Tibial nerve (tissue), 4 donors: ENCODE data around the gene ZNF534. TPM values are rescaled to one million over a fixed set of nuclear protein-coding genes. Genes with fewer than 3 reads are reported as not detected.
"Not testable (repeated sequence)": the region's sequence is repeated elsewhere in the genome, so short reads cannot be mapped to it uniquely, and the experiment has no call there.

ENCODE experiments used
- DNase-seq, 2 donors: peaks; one replicate each; pipeline ENCODE4 v3.0.0-alpha.2; 2019; ENCODE audit warnings: low spot score in 2 of 2
- H3K27ac ChIP-seq, 4 donors: fragments of 200-600 bp; sonication (generic) in 3 of 4; one replicate each; pipeline ENCODE4 v1.5.1; 2017 to 2019; ENCODE audit warnings: mild to moderate bottlenecking in 1 of 4
- H3K27me3 ChIP-seq, 2 donors: fragments of 200-600 bp; sonication (generic) in 1 of 2; one replicate each; pipeline versions ENCODE4 v1.5.1 to v1.6.0; 2017 to 2019
- H3K36me3 ChIP-seq, 3 donors: fragments of 200-600 bp; sonication (generic); one replicate each; pipeline ENCODE4 v1.5.1; 2018 to 2019
- H3K4me1 ChIP-seq, 4 donors: fragments of 200-600 bp; sonication (generic) in 3 of 4; one replicate each; pipeline ENCODE4 v1.5.1; 2017 to 2019
- H3K4me3 ChIP-seq, 4 donors: fragments of 200-600 bp; sonication (generic) in 3 of 4; one replicate each; pipeline ENCODE4 v1.5.1; 2017 to 2019; ENCODE audit warnings: mild to moderate bottlenecking in 1 of 4, moderate library complexity in 1 of 4
- H3K9me3 ChIP-seq, 4 donors: fragments of 200-600 bp; sonication (generic) in 3 of 4; one replicate each; pipeline ENCODE4 v1.5.1; 2017 to 2019
- CTCF ChIP-seq, 5 experiments: fragments of 200-600 bp in 3 of 5; fragments of 450-650 bp in 2 of 5; sonication (generic) in 3 of 5; IDR thresholded peaks; one replicate each; pipeline ENCODE4 v1.5.1; 2016 to 2019; ENCODE audit warnings: antibody characterized with exemption in 5 of 5, mild to moderate bottlenecking in 3 of 5, moderate library complexity in 2 of 5
- EP300 ChIP-seq, 2 donors: sonication (generic); formaldehyde crosslinking; IDR thresholded peaks; one replicate each; pipeline ENCODE4 v1.6.1; 2017; ENCODE audit warnings: antibody characterized with exemption in 2 of 2, mild to moderate bottlenecking in 1 of 2
- POLR2A ChIP-seq, 2 donors: fragments of 450-650 bp; IDR thresholded peaks; one replicate each; pipeline ENCODE4 v1.6.1; 2017; ENCODE audit warnings: antibody characterized with exemption in 2 of 2, mild to moderate bottlenecking in 2 of 2, moderate library complexity in 2 of 2
- WGBS, 2 donors: methylation state at CpG; one replicate each; pipeline ENCODE4 v1.1.5; 2018; 5-methylcytosine and 5-hydroxymethylcytosine counted together
- total RNA-seq, 4 donors: library from RNA; depleted of rRNA; stranded (reverse); fragments of >200 nt; gene quantifications; one replicate each; pipeline ENCODE4 v1.1.0, GENCODE V29; 2016

ZNF534 gene
- total RNA-seq, 4 donors from 2014 or later = 0.66 to 8.4 (median 1.9) TPM; not detected in 1

GRCh38 chr19:52464798-52465470 lies 36.0 kb downstream of the ZNF534 start:
- no peak for TF ChIP-seq POLR2A (IDR thresholded peaks at IDR 0.05)
- no peak for TF ChIP-seq CTCF (IDR thresholded peaks at IDR 0.05)
- TF ChIP-seq EP300 (IDR thresholded peaks at IDR 0.05) = no peak
- Histone ChIP-seq H3K27me3 (no peaks in the 10 kb centered on the region), H3K4me3 (no peak overlapping the region), H3K27ac (no peak overlapping the region), H3K36me3 (peaks cover 0 to 88% (median 3%) of the 10 kb centered on the region in 3 donors), H3K9me3 (peaks cover 6 to 100% (median 46%) of the 10 kb centered on the region in 4 donors), H3K4me1 (no peaks in the 10 kb centered on the region)
- no peak for DNase-seq
- 84 to 88% methylated on average over 14 of the region's 14 CpGs for WGBS, 2 donors

GRCh38 chr19:52473655-52474350 lies 44.9 kb downstream of the ZNF534 start:
- no peak for DNase-seq
- no peaks in the 10 kb centered on the region for H3K4me1 ChIP-seq
- peaks cover 14 to 100% (median 66%) of the 10 kb centered on the region in 4 donors for H3K9me3 ChIP-seq
- WGBS, 2 donors = 92 to 95% methylated on average over 3 of the region's 3 CpGs
- no peak overlapping the region for H3K27ac ChIP-seq
- peaks cover 0 to 54% (median 0%) of the 10 kb centered on the region in 3 donors for H3K36me3 ChIP-seq
- TF ChIP-seq EP300 (IDR thresholded peaks at IDR 0.05) (no peak), POLR2A (IDR thresholded peaks at IDR 0.05) (no peak), CTCF (IDR thresholded peaks at IDR 0.05) (no peak)
- H3K4me3 ChIP-seq = no peak overlapping the region
- H3K27me3 ChIP-seq = no peaks in the 10 kb centered on the region

- DNase-seq = no peak
- Histone ChIP-seq H3K4me1 (no peaks in the 10 kb centered on the region), H3K27me3 (no peaks in the 10 kb centered on the region), H3K36me3 (peaks cover 0 to 52% (median 0%) of the 10 kb centered on the region in 3 donors), H3K4me3 (no peak overlapping the region), H3K9me3 (peaks cover 14 to 100% (median 65%) of the 10 kb centered on the region in 4 donors), H3K27ac (no peak overlapping the region)
- TF ChIP-seq EP300 (IDR thresholded peaks at IDR 0.05) (no peak), CTCF (IDR thresholded peaks at IDR 0.05) (no peak), POLR2A (IDR thresholded peaks at IDR 0.05) (no peak)
- 96% methylated on average over 7 of the region's 7 CpGs for WGBS, 2 donors
Observed at GRCh38 chr19:52474351-52475127, 45.6 kb downstream of the ZNF534 start.

- 52 to 55% methylated on average over 7 of the region's 7 CpGs for WGBS, 2 donors
- H3K4me3 ChIP-seq, DNase-seq, H3K27me3 ChIP-seq, H3K27ac ChIP-seq, H3K4me1 ChIP-seq: not testable (repeated sequence)
- Histone ChIP-seq H3K36me3 (peaks cover 0 to 28% (median 0%) of the 10 kb centered on the region in 3 donors), H3K9me3 (peaks cover 0 to 97% (median 25%) of the 10 kb centered on the region in 4 donors)
Observed at GRCh38 chr19:52484111-52484743, 55.3 kb downstream of the ZNF534 start.

- not testable (repeated sequence) for H3K27ac ChIP-seq, H3K4me3 ChIP-seq, H3K27me3 ChIP-seq, H3K4me1 ChIP-seq, DNase-seq
- Histone ChIP-seq H3K9me3 (peaks cover 0 to 97% (median 21%) of the 10 kb centered on the region in 4 donors), H3K36me3 (peaks cover 0 to 30% (median 0%) of the 10 kb centered on the region in 3 donors)
- WGBS, 2 donors = 36 to 52% methylated on average over 7 of the region's 7 CpGs
Observed at GRCh38 chr19:52485064-52485463, 56.1 kb downstream of the ZNF534 start.

GRCh38 chr19:52485561-52486240 lies 56.8 kb downstream of the ZNF534 start:
- H3K4me3 ChIP-seq, DNase-seq, H3K4me1 ChIP-seq, H3K27me3 ChIP-seq, H3K27ac ChIP-seq: not testable (repeated sequence)
- Histone ChIP-seq H3K36me3 (peaks cover 0 to 31% (median 0%) of the 10 kb centered on the region in 3 donors), H3K9me3 (peaks cover 0 to 97% (median 18%) of the 10 kb centered on the region in 4 donors)
- WGBS, 2 donors = 12 to 16% methylated on average over 8 of the region's 8 CpGs
